ENCODE measurements around the gene MGRN1. TPM values are rescaled to one million over a fixed set of nuclear protein-coding genes. Genes with fewer than 3 reads are reported as not detected.

MGRN1 gene
- total RNA-seq, 1 donor from 2014 or later: 104 TPM

DNA sequence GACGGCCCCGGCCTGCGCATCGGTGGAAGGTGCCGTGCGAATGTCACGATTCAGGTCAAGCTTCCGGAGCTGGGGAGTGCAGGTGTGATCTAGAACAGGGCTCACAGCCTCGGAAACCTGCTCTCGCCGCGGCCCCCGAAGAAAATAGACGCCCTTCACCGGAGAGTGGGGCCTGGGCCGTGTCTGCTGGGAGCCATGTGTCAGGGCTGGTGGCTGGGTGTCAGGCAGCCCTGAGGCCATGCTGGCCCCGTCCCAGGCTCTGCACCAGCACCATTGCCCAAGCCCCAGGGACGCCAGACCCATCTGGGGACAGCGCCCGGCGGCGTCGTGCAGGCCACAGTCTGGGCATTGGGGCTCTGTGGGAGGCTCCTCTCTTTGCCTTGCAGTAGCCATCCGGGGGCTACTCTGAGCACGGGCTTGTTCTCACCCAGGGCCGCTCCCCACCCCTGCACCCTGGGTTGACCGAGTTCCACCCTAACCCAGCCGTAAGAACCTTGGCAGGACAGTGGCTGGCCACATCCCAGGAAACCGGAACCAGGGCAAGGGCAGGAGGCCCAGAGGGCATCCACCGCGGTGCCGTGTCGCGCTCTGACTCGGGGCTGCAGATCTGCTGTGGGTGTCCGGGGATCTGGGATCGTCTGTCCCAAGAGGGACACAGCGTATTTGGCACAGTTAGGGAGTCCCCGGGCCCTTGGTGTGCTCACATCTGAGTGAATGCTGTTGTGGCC lies 63.5 kb downstream of the MGRN1 start:
- DNase-seq (ENCODE audit: low spot score): peak; percentile 40

DNA sequence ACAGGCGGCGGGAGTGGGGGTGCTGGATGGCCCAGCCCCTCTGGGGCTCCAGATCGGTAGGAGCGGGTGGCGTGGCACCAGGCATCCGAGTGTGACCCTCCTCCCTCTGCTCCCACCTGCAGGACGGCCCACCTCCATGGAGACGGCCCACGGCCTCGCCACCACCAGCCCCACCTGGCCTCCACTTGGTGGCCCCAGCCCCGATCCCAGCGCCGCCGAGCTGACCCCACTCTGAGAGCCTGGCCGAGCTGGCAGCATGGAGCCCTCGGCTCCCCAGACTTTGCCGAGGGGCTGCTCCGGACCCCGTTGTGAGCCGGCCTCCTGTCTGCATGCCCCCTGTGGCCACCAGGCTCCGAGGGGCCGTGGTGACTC lies 64.0 kb downstream of the MGRN1 start:
- peak; percentile 43 for DNase-seq (ENCODE audit: low spot score)

DNA sequence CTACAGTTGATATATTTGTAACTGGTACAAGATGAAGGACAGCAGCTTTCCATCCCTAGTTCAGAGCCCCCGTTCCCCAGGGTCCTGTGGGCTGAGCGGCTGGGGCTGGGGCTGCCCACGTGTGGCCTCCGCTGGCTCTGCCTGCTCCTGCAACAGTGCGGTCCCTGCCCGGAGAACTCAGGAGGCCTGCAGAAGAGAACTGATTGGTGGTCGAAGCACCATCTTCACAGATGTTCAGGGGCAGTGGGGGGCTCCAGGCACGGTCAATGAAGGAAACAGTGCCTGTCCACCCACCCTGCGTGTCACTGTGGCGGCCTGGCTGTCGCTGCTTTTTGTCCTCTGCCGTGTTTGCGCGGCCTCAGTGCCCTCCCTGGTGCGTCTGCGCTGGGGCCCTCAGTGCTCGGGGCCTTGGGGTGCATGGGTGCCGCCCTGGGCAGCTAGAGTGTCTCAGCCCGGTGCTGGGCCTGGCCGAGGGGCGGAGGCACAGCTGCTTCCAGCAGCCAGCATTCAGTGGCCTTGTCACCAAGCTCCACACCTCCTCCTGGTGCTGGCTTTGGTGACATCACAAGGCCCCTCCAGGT lies 64.6 kb downstream of the MGRN1 start:
- peak; percentile 39 for DNase-seq (ENCODE audit: low spot score)

DNA sequence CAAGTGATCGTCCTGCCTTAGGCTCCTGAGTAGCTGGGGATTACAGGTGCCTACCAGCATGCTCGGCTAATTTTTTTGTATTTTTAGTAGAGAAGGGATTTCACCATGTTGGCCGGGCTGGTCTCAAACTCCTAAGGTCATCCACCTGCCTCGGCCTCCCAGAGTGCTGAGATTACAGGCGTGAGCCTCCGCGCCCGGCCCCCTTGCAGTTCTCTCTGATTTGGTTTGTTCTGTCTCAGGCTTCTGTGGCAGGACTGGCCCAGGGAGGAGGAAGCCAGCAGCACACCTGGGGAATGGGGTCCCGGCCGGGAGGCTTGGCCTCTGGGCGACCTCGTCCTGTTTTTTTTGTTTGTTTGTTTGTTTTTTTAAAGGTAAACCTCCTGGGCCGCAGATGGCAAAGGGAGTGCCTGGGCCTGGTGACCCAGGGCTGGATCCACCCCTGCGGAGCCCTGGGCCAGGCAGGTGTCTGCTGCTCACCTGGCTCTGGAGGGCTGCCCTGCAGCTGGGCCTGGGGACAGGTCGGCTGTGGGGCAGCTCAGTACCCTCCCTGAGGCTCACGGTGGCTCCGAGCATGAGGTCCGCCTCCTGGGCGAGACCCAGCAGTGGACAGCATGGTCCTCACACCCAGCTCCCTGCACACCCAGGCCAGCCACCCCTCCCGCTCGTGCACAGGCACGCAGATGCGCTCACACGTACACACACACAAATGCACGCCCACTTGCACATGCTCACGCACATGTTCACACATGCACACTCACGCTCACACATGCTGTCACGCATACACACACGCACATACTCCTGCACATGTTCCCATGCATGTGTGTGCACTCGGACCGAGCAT lies 65.5 kb downstream of the MGRN1 start:
- peak; percentile 42 for DNase-seq (ENCODE audit: low spot score)

DNA sequence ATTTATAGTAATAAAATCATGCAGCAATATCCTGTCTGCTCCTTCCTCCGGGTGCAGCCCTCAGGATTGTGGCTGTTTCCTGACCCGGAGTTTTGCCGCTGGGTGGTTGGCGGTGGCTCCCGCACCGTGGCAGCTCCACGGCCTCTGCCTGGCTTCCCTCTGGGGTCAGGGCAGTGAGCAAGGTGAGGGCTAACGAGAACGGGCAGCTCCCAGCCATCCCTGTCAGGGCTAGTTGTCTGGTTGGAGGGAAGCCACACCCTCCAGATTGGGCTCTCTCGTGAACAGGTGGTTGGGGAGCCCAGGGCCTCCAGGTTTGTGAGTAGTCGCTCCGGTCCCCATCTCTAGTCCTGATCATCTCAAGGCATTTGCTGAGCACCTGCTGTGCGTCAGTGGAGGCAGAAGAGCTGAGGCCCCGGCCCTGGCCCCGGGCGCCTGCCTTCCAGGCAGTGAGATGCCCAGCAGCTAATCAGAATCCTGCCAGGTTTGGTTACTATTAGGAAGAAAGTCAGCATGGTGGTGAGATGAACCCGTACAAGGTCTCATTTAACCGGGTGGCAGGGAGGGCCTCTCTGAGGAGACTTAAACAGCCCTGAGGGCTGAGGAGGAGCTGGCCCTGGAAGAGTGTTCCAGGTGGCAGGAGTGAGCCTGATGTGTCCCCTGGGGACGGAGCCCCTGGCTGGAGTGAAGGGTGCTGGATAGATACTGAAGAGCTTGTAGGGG lies 66.5 kb downstream of the MGRN1 start:
- DNase-seq (ENCODE audit: low spot score): peak; percentile 43

DNA sequence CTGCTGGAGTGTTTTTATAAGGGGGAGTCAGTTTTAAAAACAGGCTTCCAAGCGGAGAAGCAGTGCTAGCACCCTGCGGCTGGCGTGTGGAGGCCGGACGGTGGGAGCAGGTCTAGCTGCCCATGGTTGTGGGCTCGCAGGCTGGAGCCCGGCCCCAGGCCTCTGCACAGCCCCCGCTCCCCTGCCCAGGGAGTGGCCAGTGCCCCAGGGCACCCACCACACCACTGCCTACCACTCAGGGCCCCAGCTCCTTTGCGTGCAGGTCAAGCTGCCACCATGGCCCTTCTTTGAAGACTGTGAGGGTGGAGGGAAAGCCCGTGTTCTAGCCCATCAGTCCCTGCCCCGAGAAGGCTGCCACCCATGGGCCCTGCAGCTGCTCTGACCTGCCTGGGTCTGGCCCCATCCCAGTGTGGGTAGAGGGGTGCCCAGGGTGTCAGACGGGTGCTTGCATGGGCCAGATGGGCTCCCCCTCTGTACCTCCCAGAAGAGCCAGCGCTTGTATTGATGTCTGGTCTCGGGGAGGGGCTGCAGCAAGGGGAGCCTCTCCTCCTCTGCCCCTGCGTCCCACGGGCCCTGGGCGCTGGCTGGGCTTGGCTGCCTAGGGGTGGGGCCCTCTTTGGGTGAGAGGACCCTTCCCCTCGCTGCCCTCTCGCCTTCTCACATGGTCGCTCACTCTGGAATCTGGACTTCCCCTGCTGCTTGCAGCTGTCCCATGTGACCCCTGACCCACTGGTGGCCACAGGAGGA lies 67.2 kb downstream of the MGRN1 start:
- DNase-seq (ENCODE audit: low spot score): peak; percentile 45

DNA sequence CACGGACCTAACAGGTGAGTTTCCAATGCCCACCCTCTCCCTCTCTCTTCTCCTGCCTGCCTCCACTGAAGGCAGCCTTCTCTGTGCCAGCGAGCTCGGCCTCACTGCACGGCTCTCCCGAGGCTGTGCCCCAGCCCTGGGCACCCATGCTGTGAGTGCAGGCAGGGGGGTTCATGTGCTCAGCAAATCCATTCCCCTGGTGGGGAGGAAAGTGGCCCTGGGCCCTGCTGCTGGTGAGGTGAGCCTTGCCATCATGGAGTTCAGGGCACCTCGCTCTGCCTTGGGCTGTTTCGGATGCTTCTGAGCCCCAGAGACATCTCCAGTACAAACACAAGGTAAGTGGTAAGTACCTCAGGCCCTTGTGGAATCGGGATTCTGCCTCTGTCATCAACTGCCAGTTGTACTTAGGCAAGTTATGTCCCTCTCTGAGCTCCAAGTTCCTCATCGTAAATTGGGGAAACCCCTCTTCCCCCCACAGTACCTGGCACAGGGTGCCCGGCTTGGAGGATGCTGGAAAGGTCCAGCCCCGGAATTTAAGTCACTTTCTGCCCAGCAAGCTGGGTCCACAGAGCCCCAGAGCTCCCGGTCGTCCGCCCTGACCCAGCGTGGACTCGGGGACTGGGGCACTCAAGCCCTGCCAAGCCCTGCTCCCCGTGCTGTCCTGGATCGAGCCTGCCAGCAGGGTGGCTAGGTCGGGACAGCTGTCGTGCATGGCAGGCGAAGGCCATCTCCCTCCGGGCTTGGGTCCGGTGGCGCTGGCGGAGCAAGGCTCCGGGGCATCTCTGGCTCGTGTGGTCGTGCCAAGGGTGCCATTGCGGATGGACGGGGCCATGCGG lies 68.1 kb downstream of the MGRN1 start:
- DNase-seq (ENCODE audit: low spot score): no peak

DNA sequence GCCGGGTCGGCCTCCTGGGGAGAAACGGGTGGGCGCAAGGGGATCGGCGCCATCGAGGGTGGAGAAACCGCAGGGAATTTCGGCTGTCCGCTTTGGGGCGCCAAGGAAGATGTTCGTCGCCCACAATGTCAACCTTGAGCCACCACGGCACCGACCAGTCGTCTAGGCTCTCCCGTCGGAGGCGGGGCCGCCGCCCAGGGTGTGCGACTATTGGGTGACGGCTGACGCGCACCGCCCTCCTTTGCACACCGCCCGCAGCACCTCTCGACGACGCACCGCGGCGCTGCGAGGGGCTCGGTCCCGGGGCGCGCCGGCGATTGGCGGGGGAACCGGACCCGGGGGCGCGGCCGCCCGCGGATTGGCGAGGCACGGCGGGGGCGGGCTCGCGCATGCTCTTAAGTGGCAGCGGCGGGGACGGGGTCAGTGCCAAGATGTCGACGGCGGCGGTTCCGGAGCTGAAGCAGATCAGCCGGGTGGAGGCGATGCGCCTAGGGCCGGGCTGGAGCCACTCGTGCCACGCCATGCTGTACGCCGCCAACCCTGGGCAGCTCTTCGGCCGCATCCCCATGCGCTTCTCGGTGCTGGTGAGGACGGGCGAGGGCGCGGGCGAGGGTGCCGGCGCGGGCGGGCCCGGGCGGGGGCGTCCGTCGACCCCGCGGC lies 68.8 kb downstream of the MGRN1 start, which contains the start of gene NUDT16L1:
NUDT16L1 (plus strand) TSS at position 267 of the 660 bp plus-strand sequence; CDS start at position 432, 165 bp downstream.
- DNase-seq (ENCODE audit: low spot score): peak; percentile 96

DNA sequence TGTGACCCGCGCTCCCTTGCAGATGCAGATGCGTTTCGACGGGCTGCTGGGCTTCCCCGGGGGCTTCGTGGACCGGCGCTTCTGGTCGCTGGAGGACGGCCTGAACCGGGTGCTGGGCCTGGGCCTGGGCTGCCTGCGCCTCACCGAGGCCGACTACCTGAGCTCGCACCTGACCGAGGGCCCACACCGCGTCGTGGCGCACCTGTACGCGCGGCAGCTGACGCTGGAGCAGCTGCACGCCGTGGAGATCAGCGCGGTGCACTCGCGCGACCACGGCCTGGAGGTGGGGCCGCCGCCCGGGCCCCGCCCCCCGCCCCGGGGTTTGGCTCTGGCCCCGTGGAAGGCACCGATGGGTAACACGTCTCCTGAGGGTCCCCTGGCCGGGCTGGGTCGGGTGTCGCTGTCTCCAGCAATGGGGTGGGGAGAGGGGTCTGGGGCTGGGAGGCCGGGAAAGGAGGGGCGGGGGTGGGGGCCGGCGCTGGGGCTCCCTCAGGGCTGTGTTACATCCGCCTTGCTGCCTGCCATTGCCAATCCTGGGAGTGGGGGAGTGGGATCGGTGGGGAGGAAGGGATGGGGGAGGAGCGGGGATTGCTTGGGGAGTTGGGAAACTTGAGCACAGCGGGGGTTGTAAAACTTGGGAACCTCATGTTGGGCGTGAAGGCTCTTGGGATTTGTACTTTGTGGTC lies 69.5 kb downstream of the MGRN1 start:
- peak; percentile 59 for DNase-seq (ENCODE audit: low spot score)

DNA sequence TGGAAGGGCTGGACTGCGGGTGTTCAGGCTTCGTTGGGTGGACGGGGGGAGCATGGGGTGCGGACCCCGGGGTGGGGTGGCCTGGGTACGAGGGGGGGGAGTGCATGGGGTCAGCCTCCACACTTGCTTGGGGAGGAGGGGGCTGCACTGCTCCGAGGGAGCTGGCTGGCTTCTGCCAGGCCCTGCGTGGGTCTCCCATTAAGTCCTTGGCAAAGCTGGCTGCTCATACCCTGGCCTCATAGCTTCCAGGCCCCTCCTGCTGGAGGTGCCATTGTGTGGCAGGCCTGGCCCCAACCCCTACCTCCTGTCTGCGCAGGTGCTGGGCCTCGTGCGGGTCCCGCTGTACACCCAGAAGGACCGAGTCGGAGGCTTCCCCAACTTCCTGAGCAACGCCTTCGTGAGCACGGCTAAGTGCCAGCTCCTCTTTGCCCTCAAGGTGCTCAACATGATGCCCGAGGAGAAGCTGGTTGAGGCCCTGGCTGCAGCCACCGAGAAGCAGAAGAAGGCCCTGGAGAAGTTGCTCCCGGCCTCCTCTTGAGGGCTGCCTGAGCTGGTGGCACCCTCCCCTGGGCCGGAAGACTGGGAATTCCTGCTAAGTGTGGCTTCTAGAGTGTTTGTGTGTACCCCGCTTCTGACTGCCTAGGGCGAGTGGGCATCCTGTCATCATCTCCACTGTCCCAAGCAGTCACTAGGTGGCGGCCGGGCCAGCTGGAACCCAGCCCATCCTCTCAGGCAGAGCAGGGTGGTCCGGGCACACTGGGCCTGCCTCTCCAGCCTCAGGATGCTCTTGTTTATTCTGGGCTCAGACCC lies 70.2 kb downstream of the MGRN1 start:
- DNase-seq (ENCODE audit: low spot score): peak; percentile 46

DNA sequence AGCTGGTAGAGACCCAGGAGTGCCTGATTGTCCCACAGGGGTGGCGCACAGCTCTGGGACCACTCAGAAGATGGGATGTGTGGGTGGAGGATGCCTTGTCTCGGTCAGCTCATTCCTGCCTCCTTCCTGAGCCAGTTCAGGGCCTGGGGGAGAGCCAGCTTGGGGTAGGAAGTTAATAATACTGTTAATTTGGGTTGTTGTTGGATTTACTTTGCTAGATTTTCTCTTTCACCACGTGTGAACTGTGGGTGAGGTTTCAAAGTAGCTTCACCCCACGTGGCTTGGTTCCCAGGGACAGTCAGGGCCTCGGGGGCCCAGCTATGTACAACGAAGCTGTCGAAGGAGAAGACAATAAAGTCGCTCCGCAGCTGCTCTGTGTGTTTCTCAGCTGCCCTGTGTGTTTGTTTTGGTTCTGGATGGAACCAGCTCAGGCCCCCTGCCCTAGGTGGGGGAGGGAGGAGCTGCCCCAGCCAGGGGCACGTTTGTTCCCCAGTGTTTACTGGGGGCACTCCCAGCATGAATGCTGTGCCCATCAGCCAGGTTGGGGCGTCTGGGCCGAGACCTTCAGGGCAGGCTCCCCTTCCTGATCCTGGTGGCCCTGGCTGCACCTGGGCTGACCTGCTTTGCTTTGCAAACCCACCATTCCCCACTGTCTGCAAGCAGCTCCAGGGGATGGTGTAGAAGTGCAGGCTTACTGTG lies 71.0 kb downstream of the MGRN1 start:
- DNase-seq (ENCODE audit: low spot score): no peak

DNA sequence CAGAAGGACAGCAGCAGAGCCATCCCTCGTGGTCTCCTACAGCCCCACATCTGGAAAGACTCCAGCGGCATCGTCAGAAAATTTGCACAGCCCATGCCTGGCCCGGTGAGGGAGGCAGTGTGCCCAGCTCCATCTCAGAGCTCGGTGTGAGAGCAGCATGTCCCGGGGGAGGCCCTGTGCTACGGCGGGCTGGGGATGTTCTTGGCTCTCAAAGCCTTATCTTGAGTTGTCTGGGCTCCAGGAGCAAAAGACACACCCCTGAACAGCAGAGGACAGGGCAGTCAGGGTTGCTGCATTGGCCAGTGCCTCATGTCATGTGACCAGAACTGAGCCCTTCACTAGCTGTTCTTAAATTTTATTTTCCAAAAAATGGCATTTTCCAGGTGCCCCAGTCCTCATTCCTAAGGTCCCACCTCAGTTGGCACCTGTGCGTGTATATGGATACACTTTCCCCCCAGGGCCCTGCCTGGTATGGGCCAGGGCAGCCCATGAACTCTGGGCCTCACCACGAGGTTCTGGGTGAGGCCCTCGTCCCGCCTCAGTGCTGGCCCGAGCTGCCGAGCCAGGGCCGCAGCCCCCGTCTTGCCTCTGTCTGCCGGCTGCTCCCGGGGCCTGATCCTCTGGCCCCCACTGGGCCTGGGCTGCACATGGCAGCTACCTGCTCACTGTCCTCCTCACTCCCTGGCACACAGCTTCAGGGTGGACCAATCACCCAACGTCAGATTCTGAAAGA lies 71.7 kb downstream of the MGRN1 start:
- DNase-seq (ENCODE audit: low spot score): no peak

DNA sequence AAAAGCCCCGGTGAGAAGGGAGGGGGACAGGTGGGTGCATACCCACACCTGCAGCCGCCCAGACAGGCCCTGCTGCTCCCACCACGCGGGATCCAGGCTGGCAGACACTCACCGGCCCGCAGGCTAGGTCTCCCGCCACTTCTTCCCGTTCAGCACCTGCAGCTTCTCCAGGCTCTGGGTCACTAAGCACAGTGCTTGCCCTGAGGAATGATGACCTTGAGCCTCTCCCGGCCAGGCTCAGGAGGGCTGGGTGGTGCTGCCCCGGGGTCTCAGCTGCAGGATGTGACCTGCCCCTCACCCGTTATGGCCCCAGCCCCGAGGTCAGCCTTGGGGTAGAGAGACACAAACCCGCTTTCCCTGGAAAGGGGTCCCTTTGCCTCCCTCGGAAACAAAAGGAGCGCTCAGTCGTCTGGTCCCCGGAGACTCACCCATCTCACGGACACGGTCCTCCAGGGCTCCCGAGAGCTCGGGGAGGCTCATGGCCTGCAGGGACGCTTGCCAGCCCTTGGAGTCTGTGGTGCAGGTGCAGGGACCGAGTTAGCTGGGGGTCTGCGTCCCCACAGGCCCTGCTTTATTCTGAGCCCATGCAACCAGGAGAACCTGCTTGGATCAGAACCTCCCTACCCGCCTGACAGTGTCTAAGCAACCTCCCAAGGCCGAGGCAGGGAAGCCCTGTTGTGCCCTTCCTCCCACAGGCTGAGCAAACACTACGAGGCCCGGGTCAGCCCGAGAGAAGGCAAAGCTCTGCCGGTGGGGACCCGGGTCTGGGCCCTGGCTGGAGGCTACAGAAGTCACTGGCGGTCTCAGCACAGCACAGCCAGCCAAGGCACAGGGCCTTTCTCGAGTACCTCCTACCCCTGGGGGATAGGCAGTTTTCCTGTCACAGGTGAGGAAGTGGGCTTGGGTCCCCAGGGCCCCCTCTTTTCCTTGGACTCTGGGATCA lies 72.5 kb downstream of the MGRN1 start:
- DNase-seq (ENCODE audit: low spot score): no peak

DNA sequence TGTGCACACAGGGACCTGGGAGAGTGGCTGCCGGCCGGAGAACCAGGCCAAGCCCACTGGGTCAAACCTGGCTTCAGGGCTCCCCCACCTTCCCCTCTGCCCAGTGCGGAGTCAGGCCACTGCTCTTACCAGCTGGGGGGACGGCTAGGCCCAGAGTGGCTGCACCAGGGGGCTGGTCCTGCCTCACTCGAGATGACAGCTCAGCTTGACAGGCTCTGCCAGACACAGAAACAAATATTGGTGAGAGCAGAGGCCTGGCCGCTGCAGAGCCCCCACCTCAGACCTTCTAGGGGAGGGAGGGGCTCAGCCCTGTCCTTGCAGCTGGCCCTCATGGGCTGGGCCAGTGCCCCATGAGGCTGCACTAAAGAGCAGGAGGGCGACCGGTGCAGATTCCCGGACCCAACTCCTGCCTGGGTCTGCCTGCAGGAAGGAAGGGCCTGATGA lies 73.2 kb downstream of the MGRN1 start:
- no peak for DNase-seq (ENCODE audit: low spot score)

DNA sequence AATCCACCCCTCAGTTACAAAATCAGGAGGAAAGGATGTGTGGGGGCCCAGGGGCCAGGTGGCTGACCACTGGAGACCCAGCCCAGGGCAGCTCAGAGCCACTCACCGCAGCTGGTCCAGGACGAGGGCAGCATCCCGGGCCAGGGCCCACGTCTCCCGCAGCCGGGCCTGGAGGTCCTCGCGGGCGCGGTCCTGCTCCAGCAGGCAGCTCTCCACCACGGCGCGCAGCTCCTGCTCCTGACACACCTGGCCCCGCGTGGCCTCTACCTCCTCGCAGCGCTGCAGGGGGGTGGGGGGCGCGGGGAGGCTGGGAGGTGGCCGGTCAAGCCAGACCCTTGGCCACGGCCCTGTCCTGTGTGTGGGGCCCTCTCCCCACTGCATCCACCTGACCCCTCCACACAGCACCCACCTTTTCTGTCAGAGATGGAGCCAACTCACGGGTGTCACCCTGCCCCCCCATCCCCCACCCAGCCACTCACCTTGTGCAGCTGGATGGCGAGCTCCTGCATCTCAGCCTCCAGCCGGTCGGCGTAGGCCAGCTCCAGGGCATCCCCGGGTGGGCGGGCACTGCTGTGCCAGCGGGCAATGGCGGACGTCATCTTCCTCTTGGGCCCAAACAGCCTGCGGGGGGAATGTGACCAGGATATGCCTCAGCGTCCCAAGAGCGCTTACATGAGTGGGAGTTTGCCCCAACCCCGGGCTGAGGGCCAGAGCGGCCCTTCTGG lies 73.9 kb downstream of the MGRN1 start:
- no peak for DNase-seq (ENCODE audit: low spot score)

Measured in ureter (tissue), 1 donor.